Hepatocyte (in vitro differentiated cells): ENCODE data around the gene NUP50. TPM values are rescaled to one million over a fixed set of nuclear protein-coding genes. Genes with fewer than 3 reads are reported as not detected.

Source experiments
- DNase-seq: peaks from one replicate; pipeline ENCODE4 v3.0.0-alpha.2; 2016; ENCODE audit warnings: low spot score
- H2AFZ ChIP-seq: fragments of 200-600 bp; sonication (generic); 2 replicates; pipeline ENCODE4 v1.6.0; 2016; ENCODE audit warnings: antibody characterized with exemption, mild to moderate bottlenecking
- H3K27ac ChIP-seq: fragments of 200-600 bp; sonication (generic); 2 replicates; pipeline ENCODE4 v1.5.1; 2016; ENCODE audit warnings: mild to moderate bottlenecking
- H3K27me3 ChIP-seq: fragments of 200-600 bp; sonication (generic); 2 replicates; pipeline ENCODE4 v1.6.1; 2016
- H3K36me3 ChIP-seq: fragments of 200-600 bp; sonication (generic); replicated peaks from 2 replicates; pipeline ENCODE4 v1.5.1; 2016; ENCODE audit warnings: low read depth; ENCODE audit not compliant: insufficient read depth
- H3K4me1 ChIP-seq: fragments of 200-600 bp; sonication (generic); 2 replicates; pipeline ENCODE4 v1.5.1; 2016; ENCODE audit warnings: mild to moderate bottlenecking, moderate library complexity; ENCODE audit not compliant: insufficient read depth
- H3K4me2 ChIP-seq: fragments of 200-600 bp; sonication (generic); 2 replicates; pipeline ENCODE4 v1.6.0; 2016
- H3K4me3 ChIP-seq: fragments of 200-600 bp; sonication (generic); 2 replicates; pipeline ENCODE4 v1.5.1; 2016; ENCODE audit warnings: mild to moderate bottlenecking
- H3K79me2 ChIP-seq: fragments of 200-600 bp; sonication (generic); 2 replicates; pipeline ENCODE4 v1.6.0; 2017; ENCODE audit warnings: mild to moderate bottlenecking
- H3K9me2 ChIP-seq: fragments of 200-600 bp; sonication (generic); replicated peaks from 2 replicates; pipeline ENCODE4 v1.6.0; 2017; ENCODE audit warnings: mild to moderate bottlenecking; ENCODE audit not compliant: insufficient read depth
- H3K9me3 ChIP-seq: fragments of 200-600 bp; sonication (generic); 2 replicates; pipeline ENCODE4 v1.5.1; 2016; ENCODE audit warnings: low read depth, mild to moderate bottlenecking
- H4K20me1 ChIP-seq: fragments of 200-600 bp; sonication (generic); 2 replicates; pipeline ENCODE4 v1.6.0; 2016; ENCODE audit warnings: mild to moderate bottlenecking; ENCODE audit not compliant: insufficient read depth, poor library complexity, severe bottlenecking
- CTCF ChIP-seq: fragments of 200-600 bp; sonication (generic); IDR thresholded peaks from 2 replicates; pipeline ENCODE4 v1.5.1; 2016; ENCODE audit warnings: antibody characterized with exemption, mild to moderate bottlenecking; ENCODE audit not compliant: poor library complexity
- EZH2 ChIP-seq: fragments of 200-600 bp; sonication (generic); IDR thresholded peaks from 2 replicates; pipeline ENCODE4 v1.6.1; 2016; ENCODE audit warnings: antibody characterized with exemption, mild to moderate bottlenecking, borderline replicate concordance
- EZH2phosphoT487 ChIP-seq: fragments of 200-600 bp; sonication (generic); IDR thresholded peaks from one replicate; pipeline ENCODE4 v1.6.1; 2018; ENCODE audit warnings: antibody characterized with exemption, mild to moderate bottlenecking, low read depth, moderate library complexity; ENCODE audit not compliant: unreplicated experiment, severe bottlenecking
- WGBS: methylation state at CpG from one replicate; pipeline ENCODE4 v1.1.6; 2016; ENCODE audit warnings: low lambda C conversion rate; ENCODE audit errors: missing lambda C conversion rate; 5-methylcytosine and 5-hydroxymethylcytosine counted together
- polyA plus RNA-seq: library from polyadenylated mRNA; unstranded; fragments of >200 nt; fragmentation: Nextera tagmentation; extraction: Ambion mirVana; gene quantifications from 2 replicates; pipeline ENCODE4 v1.2.1, GENCODE V29; 2016
- total RNA-seq: library from RNA; depleted of rRNA; stranded (reverse); fragments of >200 nt; gene quantifications from 2 replicates; pipeline ENCODE4 v1.2.3, GENCODE V29; 2014

Gene NUP50
- total and polyA plus RNA-seq, 2 experiments from 2014 or later: 16.0 to 43.8 TPM

- TF ChIP-seq EZH2phosphoT487: no peak
- no peak for TF ChIP-seq EZH2
- no peaks in the 10 kb centered on the region for H3K9me2 ChIP-seq
- peak overlapping the region; percentile 31 for H3K27ac ChIP-seq
- no peak overlapping the region for H2AFZ ChIP-seq
- no peaks in the 10 kb centered on the region for H3K27me3 ChIP-seq
- H4K20me1 ChIP-seq: peaks cover 6% of the 10 kb centered on the region
- H3K4me1 ChIP-seq: peaks cover 30% of the 10 kb centered on the region
- 74% methylated on average over 10 of the region's 10 CpGs for WGBS
- no peak overlapping the region for H3K4me3 ChIP-seq
- DNase-seq: no peak
- H3K4me2 ChIP-seq: no peak overlapping the region
- H3K36me3 ChIP-seq: no peaks in the 10 kb centered on the region
- peaks cover 7% of the 10 kb centered on the region for H3K79me2 ChIP-seq
- no peaks in the 10 kb centered on the region for H3K9me3 ChIP-seq
Measured at GRCh38 chr22:45208696-45208992, 44.9 kb downstream of the NUP50 start.

DNA sequence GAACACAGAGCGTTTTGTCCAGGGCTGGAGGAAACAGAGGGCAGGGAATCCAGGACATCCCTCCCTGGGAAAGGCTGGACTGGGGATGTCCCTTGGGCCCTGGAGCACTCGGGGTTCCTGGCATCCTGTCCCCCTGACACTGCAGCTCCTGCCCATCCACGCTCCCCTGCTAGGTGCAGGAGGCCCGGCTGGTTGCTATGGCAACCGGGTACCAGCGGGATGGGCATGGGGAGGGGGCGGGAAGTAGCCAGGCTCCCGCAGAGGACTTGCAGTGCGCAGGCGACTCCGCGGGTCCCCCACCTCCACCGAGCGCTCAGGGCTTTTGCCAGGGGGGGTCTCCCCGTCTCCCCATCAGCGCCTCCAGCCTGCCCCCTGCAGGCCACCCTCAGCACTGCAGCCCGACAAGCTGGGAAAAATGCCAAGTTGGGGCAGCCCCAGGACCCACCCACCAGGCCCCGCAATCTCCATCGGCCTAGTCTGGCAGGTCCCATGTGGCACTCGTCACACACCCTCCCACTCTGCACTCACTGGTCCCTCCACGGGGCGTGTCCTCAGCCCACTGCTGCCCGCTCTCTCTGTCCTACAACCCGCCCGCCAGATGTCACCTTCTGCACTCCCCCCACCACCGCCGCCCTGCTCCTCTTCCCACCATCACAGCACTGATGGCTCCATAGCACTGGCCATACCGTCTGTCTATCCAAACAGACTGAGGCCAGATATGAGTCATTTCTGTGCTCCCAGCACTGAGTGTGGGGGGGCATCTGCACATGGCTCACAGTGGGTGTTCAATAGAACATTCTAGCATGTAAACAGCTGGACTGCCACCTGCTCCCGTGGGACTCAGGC lies 45.5 kb downstream of the NUP50 start:
- WGBS: 59% methylated on average over 23 of the region's 29 CpGs
- peaks cover 6% of the 10 kb centered on the region for H4K20me1 ChIP-seq
- no peaks in the 10 kb centered on the region for H3K9me2 ChIP-seq
- H3K4me2 ChIP-seq: no peak overlapping the region
- H3K27me3 ChIP-seq: no peaks in the 10 kb centered on the region
- H2AFZ ChIP-seq: no peak overlapping the region
- peak; percentile 48 for TF ChIP-seq CTCF
- no peak for TF ChIP-seq EZH2phosphoT487
- peaks cover 30% of the 10 kb centered on the region for H3K4me1 ChIP-seq
- no peaks in the 10 kb centered on the region for H3K9me3 ChIP-seq
- peaks cover 13% of the 10 kb centered on the region for H3K79me2 ChIP-seq
- H3K27ac ChIP-seq: no peak overlapping the region
- no peak overlapping the region for H3K4me3 ChIP-seq
- DNase-seq: no peak
- no peaks in the 10 kb centered on the region for H3K36me3 ChIP-seq

DNA sequence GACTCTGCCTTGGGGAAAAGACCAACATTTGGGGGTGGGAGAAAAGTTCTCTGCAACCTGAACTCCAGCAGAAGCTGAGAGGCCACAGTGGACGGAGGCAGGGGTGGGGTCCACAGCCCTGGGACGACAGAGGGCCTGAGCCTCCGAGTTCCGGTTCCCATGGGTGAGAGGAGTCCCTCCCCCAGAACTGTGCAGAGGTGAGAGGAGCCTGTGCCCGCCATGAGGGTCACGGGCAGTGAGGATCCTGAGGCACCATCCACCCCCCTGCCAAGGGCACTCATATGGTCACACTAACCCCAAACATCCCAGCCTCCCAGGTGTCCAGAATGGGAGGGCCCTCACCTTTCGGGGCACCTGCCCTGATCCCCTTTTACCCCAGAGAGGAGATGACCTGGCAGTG lies 46.4 kb downstream of the NUP50 start:
- Histone ChIP-seq H3K4me1 (peaks cover 30% of the 10 kb centered on the region), H3K4me3 (no peak overlapping the region), H2AFZ (no peak overlapping the region), H3K36me3 (no peaks in the 10 kb centered on the region), H3K9me2 (no peaks in the 10 kb centered on the region), H3K79me2 (peaks cover 23% of the 10 kb centered on the region), H4K20me1 (peaks cover 6% of the 10 kb centered on the region), H3K4me2 (no peak overlapping the region), H3K27ac (no peak overlapping the region), H3K9me3 (no peaks in the 10 kb centered on the region), H3K27me3 (no peaks in the 10 kb centered on the region)
- 93% methylated on average over 7 of the region's 7 CpGs for whole genome bisulfite sequencing
- no peak for DNase-seq
- TF ChIP-seq CTCF: no peak
- TF ChIP-seq EZH2: no peak
- TF ChIP-seq EZH2phosphoT487: no peak

GRCh38 chr22:45210577-45210976 lies 46.9 kb downstream of the NUP50 start:
- H3K4me2 ChIP-seq: peak overlapping the region; percentile 78
- WGBS: 88% methylated on average over 10 of the region's 11 CpGs

More at GRCh38 chr22:45210577-45210976, 46.9 kb downstream of the NUP50 start:
- peak overlapping the region; percentile 82 for H3K27ac ChIP-seq
- H3K27me3 ChIP-seq: no peaks in the 10 kb centered on the region
- H3K9me2 ChIP-seq: no peaks in the 10 kb centered on the region
- no peak for TF ChIP-seq EZH2phosphoT487
- TF ChIP-seq EZH2: no peak
- no peak for TF ChIP-seq CTCF
- no peak overlapping the region for H3K4me3 ChIP-seq
- peaks cover 30% of the 10 kb centered on the region for H3K4me1 ChIP-seq
- no peaks in the 10 kb centered on the region for H3K9me3 ChIP-seq
- H4K20me1 ChIP-seq: peaks cover 6% of the 10 kb centered on the region
- H3K36me3 ChIP-seq: no peaks in the 10 kb centered on the region
- DNase-seq: no peak
- H3K79me2 ChIP-seq: peaks cover 26% of the 10 kb centered on the region
- no peak overlapping the region for H2AFZ ChIP-seq
